Upper lobe of left lung (tissue), 6 donors: ENCODE measurements around the gene TCF7L1. TPM values are rescaled to one million over a fixed set of nuclear protein-coding genes. Genes with fewer than 3 reads are reported as not detected.

ENCODE experiments used
- ATAC-seq, 2 donors: fragments of 200-7000 bp; cut with Tn5 transposase; one replicate each; pipeline ENCODE4 v1.9.1; 2022; ENCODE audit warnings: mild to moderate bottlenecking in 2 of 2, moderate library complexity in 2 of 2; ENCODE audit not compliant: low FRiP score in 2 of 2
- DNase-seq, 2 donors: peaks; one replicate each; pipeline ENCODE4 v3.0.0-alpha.2; 2019 to 2020
- H3K27ac ChIP-seq, 4 donors: fragments of 200-600 bp; sonication (generic); one replicate each; pipeline ENCODE4 v1.5.1; 2016 to 2019
- H3K27me3 ChIP-seq, 4 donors: fragments of 200-600 bp; sonication (generic); one replicate each; pipeline ENCODE4 v1.5.1; 2017 to 2019
- H3K36me3 ChIP-seq, 4 donors: fragments of 200-600 bp; sonication (generic); one replicate each; pipeline ENCODE4 v1.5.1; 2016 to 2019
- H3K4me1 ChIP-seq, 4 donors: fragments of 200-600 bp; sonication (generic); one replicate each; pipeline ENCODE4 v1.5.1; 2018 to 2019
- H3K4me3 ChIP-seq, 4 donors: fragments of 200-600 bp; sonication (generic); one replicate each; pipeline ENCODE4 v1.5.1; 2017 to 2019; ENCODE audit warnings: mild to moderate bottlenecking in 2 of 4, moderate library complexity in 1 of 4
- H3K9me3 ChIP-seq, 4 donors: fragments of 200-600 bp; sonication (generic); one replicate each; pipeline ENCODE4 v1.5.1; 2018 to 2019
- EP300 ChIP-seq, 4 donors: sonication (generic); formaldehyde crosslinking; IDR thresholded peaks; one replicate each; pipeline ENCODE4 v1.5.1; 2017; ENCODE audit warnings: antibody characterized with exemption in 4 of 4, control low read depth in 2 of 4
- POLR2A ChIP-seq, 4 donors: fragments of 450-650 bp; IDR thresholded peaks; one replicate each; pipeline ENCODE4 v1.5.1; 2016 to 2017; ENCODE audit warnings: antibody characterized with exemption in 4 of 4, mild to moderate bottlenecking in 2 of 4
- POLR2AphosphoS5 ChIP-seq, 2 donors: sonication (generic); formaldehyde crosslinking; IDR thresholded peaks; one replicate each; pipeline ENCODE4 v1.5.1; 2017; ENCODE audit warnings: antibody characterized with exemption in 2 of 2
- WGBS, 2 donors: methylation state at CpG; one replicate each; pipeline ENCODE4 v1.1.5; 2017 to 2018; 5-methylcytosine and 5-hydroxymethylcytosine counted together
- total RNA-seq, 6 donors: library from RNA; depleted of rRNA in 4 of 6; stranded (reverse); fragments of >200 nt in 4 of 6; gene quantifications; one replicate each; pipeline versions ENCODE4 v1.1.0 to v1.2.1, GENCODE V29; 2016 to 2021
- TF ChIP-seq, protein P1 (sequence below), 6 experiments: fragments of 450-650 bp in 4 of 6; fragments of 200-600 bp in 2 of 6; sonication (generic) in 2 of 6; IDR thresholded peaks; one replicate each; pipeline ENCODE4 v1.5.1; 2016 to 2019; ENCODE audit warnings: antibody characterized with exemption in 6 of 6
- donor health status: DM: no; HTN: no; CAD: no; lungs with moderate emphysema.
- donor health status: DM: no; HTN: yes; CAD: no; lungs with severe emphysema.

TCF7L1 gene
- total RNA-seq, 6 donors from 2014 or later, result 7.3 to 18.4 (median 11.2) TPM

DNA sequence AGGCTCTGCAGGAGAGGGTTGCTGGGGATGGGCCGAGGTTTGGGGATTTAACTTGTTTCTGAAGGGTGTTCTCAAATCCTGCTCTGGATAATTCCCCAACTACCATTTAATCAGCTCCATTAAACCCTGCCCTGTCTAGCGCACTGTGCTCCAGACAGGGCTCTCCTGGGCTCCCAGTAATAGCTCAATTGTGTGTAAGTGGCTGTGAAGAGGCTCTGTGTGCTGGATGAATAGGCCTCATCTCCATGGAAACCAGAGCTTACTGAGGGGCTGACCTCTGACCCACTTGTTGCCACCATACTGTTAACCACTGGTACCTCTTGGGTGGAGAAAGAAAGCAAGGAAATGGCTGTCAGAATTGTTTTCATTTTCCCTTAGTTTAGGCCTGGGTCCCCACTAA is 101.7 kb downstream of the TCF7L1 start:
- ATAC-seq (no peak), DNase-seq (no peak)
- no peak for TF ChIP-seq POLR2AphosphoS5 (IDR thresholded peaks at IDR 0.05)
- TF ChIP-seq, protein P1, sequence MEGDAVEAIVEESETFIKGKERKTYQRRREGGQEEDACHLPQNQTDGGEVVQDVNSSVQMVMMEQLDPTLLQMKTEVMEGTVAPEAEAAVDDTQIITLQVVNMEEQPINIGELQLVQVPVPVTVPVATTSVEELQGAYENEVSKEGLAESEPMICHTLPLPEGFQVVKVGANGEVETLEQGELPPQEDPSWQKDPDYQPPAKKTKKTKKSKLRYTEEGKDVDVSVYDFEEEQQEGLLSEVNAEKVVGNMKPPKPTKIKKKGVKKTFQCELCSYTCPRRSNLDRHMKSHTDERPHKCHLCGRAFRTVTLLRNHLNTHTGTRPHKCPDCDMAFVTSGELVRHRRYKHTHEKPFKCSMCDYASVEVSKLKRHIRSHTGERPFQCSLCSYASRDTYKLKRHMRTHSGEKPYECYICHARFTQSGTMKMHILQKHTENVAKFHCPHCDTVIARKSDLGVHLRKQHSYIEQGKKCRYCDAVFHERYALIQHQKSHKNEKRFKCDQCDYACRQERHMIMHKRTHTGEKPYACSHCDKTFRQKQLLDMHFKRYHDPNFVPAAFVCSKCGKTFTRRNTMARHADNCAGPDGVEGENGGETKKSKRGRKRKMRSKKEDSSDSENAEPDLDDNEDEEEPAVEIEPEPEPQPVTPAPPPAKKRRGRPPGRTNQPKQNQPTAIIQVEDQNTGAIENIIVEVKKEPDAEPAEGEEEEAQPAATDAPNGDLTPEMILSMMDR (IDR thresholded peaks at IDR 0.05), result no peak
- TF ChIP-seq POLR2A (IDR thresholded peaks at IDR 0.05), result no peak
- TF ChIP-seq EP300 (IDR thresholded peaks at IDR 0.05), result no peak
- WGBS, 2 donors, result 81 to 83% methylated on average over 1 to 2 of the region's 2 CpGs
- Histone ChIP-seq H3K4me1 (peaks cover 0 to 7% (median 0%) of the 10 kb centered on the region in 4 donors), H3K27me3 (no peaks in the 10 kb centered on the region), H3K36me3 (no peaks in the 10 kb centered on the region), H3K9me3 (no peaks in the 10 kb centered on the region), H3K4me3 (no peak overlapping the region), H3K27ac (no peak overlapping the region)

DNA sequence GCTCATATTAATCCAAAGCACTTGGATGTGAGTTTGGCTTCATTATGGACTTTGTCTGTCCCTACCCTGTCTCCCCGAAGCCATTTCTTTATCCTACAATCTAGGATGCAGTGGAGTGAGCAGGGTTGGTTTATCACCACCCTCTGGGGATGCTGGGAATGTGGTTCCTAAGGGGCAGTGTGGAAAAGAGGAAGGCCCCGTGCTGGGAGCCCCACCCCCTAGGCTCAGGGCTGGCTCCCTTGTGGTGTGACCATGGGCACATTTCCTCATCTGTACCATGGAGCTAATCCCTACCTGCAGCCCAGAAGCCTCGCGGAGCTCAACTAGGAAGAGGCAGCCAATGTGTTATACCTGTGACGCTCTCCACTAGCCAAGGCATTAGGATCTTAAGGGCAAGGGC is 102.1 kb downstream of the TCF7L1 start:
- no peak overlapping the region for H3K4me3 ChIP-seq
- no peak for ATAC-seq
- no peaks in the 10 kb centered on the region for H3K9me3 ChIP-seq
- no peak for DNase-seq
- H3K27ac ChIP-seq, result no peak overlapping the region
- TF ChIP-seq EP300 (IDR thresholded peaks at IDR 0.05) (no peak), POLR2AphosphoS5 (IDR thresholded peaks at IDR 0.05) (no peak), POLR2A (IDR thresholded peaks at IDR 0.05) (no peak)
- TF ChIP-seq, protein P1 (IDR thresholded peaks at IDR 0.05), result no peak
- no peaks in the 10 kb centered on the region for H3K36me3 ChIP-seq
- WGBS, 2 donors, result 74 to 84% methylated on average over 5 of the region's 5 CpGs
- peaks cover 0 to 9% (median under 1%) of the 10 kb centered on the region in 4 donors for H3K4me1 ChIP-seq
- no peaks in the 10 kb centered on the region for H3K27me3 ChIP-seq

DNA sequence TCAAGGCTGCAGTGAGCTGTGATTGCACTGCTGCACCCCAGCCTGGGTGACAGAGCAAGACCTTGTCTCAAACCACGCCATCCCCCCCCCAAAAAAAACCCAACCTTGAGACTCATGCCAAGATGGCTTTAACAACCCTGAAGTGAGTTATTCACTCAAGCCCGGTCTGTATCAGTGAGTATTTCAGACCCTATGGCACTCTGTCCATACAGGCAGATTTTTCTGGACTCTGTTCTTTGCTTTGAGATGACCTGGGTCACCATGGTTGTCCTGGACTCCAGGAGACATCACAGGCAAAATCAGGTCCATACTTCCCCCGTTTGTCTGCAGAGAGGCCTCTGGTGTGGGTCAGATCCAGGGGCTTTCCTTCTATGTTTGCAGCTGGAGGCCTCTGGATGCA is 102.9 kb downstream of the TCF7L1 start:
- no peak for ATAC-seq
- no peak for DNase-seq
- Histone ChIP-seq H3K36me3 (no peaks in the 10 kb centered on the region), H3K27me3 (no peaks in the 10 kb centered on the region), H3K4me3 (no peak overlapping the region), H3K4me1 (peaks cover 0 to 17% (median 6%) of the 10 kb centered on the region in 4 donors), H3K9me3 (no peaks in the 10 kb centered on the region), H3K27ac (no peak overlapping the region)
- no peak for TF ChIP-seq EP300 (IDR thresholded peaks at IDR 0.05)
- TF ChIP-seq POLR2A (IDR thresholded peaks at IDR 0.05), result no peak
- TF ChIP-seq, protein P1 (IDR thresholded peaks at IDR 0.05), result no peak
- TF ChIP-seq POLR2AphosphoS5 (IDR thresholded peaks at IDR 0.05), result no peak
- WGBS, 2 donors, result 100% methylated on average over 2 to 3 of the region's 3 CpGs

DNA sequence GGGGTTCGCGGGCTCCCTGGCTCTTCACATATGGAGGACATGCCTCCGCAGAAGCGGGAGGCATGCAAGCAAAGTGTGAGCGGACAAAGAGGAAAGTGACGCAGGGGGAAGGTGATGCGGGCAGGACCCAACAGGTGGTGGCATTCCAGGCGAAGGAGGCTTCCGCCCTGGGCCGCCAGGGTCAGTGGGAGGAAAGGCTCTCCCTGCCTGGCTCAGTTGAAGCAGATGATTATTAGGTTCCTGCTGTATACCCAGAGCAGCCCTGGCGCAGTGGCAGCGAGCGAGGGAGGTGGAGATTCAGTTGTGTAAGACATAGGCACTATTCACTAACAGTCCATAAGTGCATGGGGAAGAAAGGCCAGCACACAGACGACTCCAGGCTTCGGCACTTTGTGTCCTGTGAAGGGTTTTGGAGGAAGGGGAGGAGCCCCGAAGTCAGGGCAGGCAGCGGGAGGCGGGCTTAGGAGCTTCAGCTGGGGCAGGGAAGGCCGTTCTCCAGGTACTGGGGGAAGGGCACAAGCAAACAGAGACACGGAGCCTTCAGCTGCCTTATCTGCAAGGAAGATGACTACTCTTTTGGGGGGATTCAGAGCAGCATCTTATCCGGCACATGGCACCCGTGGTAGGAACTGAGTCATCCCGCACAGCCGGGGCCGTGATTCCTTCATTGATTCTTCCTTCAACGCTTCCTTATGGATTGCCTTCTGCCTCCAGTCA is 104.8 kb downstream of the TCF7L1 start:
- DNase-seq, result peak; percentile 44 to 49

More for the DNA sequence above, 104.8 kb downstream of the TCF7L1 start:
- 75 to 86% methylated on average over 25 to 26 of the region's 26 CpGs for WGBS, 2 donors
- Histone ChIP-seq H3K9me3 (no peaks in the 10 kb centered on the region), H3K27ac (peak overlapping the region in 1 of 4 donors; percentile 15), H3K27me3 (no peaks in the 10 kb centered on the region), H3K36me3 (no peaks in the 10 kb centered on the region), H3K4me1 (peaks cover 4 to 23% (median 6%) of the 10 kb centered on the region in 4 donors), H3K4me3 (no peak overlapping the region)
- ATAC-seq, result peak; percentile 29 to 34
- TF ChIP-seq POLR2A (IDR thresholded peaks at IDR 0.05), result no peak
- TF ChIP-seq, protein P1 (IDR thresholded peaks at IDR 0.05), result no peak
- TF ChIP-seq POLR2AphosphoS5 (IDR thresholded peaks at IDR 0.05), result no peak
- TF ChIP-seq EP300 (IDR thresholded peaks at IDR 0.05), result no peak
